SU-DHL-6 (cell line): Measurements from ENCODE around the gene FYCO1.

Experiments
- EZH2phosphoT487 ChIP-seq: fragments of 200-600 bp; sonication (generic), shearing (Covaris generic); conservative IDR thresholded peaks from 2 replicates; pipeline ENCODE4 v1.6.1; 2018; ENCODE audit warnings: mild to moderate bottlenecking, antibody characterized with exemption, low read length, moderate library complexity, mixed read lengths
- TF ChIP-seq, protein P1 (sequence below): fragments of 200-600 bp; sonication (generic); IDR thresholded peaks from one replicate; pipeline ENCODE4 v1.5.1; 2017; ENCODE audit warnings: antibody characterized with exemption, mild to moderate bottlenecking, low read length, moderate library complexity; ENCODE audit not compliant: insufficient read depth, poor library complexity, severe bottlenecking

DNA sequence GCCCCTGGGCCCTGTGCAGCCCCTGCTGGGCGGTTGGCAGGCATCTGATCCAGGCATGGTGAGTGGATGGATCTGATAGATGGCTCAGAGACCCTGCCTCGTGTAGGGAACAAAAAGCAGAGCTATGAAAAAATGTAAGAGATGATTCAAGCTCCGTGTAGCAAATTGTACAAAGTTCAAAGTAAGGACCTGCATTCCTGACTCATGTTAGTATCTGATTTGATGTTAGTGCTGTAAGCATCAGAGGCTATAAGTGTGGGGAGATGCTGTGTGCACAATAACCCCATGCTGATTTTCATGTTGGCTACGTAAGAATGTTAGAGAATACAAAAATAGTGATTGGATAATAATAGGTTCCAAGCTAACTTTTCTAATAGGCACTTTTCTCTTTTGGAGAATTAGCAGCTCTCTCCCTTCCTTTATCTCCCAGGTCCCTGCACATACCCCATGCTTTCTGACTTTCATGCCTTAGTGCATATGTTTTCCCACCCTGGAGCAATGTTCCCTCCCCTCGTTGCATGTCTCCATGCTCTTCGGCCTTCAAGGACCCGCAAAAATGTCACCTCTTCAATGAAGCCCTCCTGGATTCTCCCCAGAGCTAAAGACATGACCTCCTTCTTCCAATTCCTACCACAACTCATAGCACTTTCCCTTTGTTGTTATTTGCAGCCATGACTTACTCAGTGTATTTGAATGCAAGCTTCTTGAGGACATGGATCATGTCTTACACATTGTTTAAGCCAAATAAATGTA lies 107.7 kb downstream of the FYCO1 start:
- TF ChIP-seq, protein P1, sequence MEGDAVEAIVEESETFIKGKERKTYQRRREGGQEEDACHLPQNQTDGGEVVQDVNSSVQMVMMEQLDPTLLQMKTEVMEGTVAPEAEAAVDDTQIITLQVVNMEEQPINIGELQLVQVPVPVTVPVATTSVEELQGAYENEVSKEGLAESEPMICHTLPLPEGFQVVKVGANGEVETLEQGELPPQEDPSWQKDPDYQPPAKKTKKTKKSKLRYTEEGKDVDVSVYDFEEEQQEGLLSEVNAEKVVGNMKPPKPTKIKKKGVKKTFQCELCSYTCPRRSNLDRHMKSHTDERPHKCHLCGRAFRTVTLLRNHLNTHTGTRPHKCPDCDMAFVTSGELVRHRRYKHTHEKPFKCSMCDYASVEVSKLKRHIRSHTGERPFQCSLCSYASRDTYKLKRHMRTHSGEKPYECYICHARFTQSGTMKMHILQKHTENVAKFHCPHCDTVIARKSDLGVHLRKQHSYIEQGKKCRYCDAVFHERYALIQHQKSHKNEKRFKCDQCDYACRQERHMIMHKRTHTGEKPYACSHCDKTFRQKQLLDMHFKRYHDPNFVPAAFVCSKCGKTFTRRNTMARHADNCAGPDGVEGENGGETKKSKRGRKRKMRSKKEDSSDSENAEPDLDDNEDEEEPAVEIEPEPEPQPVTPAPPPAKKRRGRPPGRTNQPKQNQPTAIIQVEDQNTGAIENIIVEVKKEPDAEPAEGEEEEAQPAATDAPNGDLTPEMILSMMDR: no peak
- no peak for TF ChIP-seq EZH2phosphoT487
